A673 (cell line): ENCODE results near the gene FAHD2A. TPM values are rescaled to one million over a fixed set of nuclear protein-coding genes. Genes with fewer than 3 reads are reported as not detected.

ENCODE experiments used
- BruUV-seq: library from RNA; stranded (reverse); fragments of 400-500 nt; replicated peaks from 2 replicates; lab custom pipeline; 2021; lab: Mats Ljungman, UMichigan
- CTCF ChIA-PET: fragments of 300-600 bp; sonication (Branson Sonifier 250); formaldehyde crosslinking; loops from one replicate; lab custom pipeline; 2022; ENCODE audit warnings: antibody characterized with exemption; lab: Charles Lee
- POLR2A ChIA-PET: fragments of 300-600 bp; sonication (Branson Sonifier 250); formaldehyde crosslinking; loops from one replicate; lab custom pipeline; 2022; ENCODE audit warnings: antibody characterized with exemption; ENCODE audit not compliant: low non-redundant PET; lab: Charles Lee
- DNase-seq: peaks from one replicate; pipeline ENCODE4 v3.0.0-alpha.2; 2015; ENCODE audit warnings: low spot score
- H3K27ac ChIP-seq: fragments of 200-600 bp; sonication (generic); 2 replicates; pipeline ENCODE4 v1.5.1; 2016; ENCODE audit warnings: mixed run types, low read depth, mild to moderate bottlenecking, mixed read lengths, antibody characterized with exemption, low read length; ENCODE audit not compliant: poor library complexity, severe bottlenecking
- H3K27me3 ChIP-seq: fragments of 200-600 bp; sonication (generic); replicated peaks from 2 replicates; pipeline ENCODE4 v1.6.1; 2017; ENCODE audit warnings: mixed run types, low read depth, mild to moderate bottlenecking, mixed read lengths, antibody characterized with exemption, low read length; ENCODE audit not compliant: insufficient read depth, poor library complexity
- H3K36me3 ChIP-seq: fragments of 200-600 bp; sonication (generic); 2 replicates; pipeline ENCODE4 v1.6.1; 2016; ENCODE audit warnings: mixed run types, mild to moderate bottlenecking, mixed read lengths, antibody characterized with exemption, low read length; ENCODE audit not compliant: insufficient read depth, poor library complexity, severe bottlenecking
- H3K4me1 ChIP-seq: fragments of 200-600 bp; sonication (generic); 2 replicates; pipeline ENCODE4 v1.6.1; 2017; ENCODE audit warnings: mixed run types, mild to moderate bottlenecking, mixed read lengths, antibody characterized with exemption, low read length; ENCODE audit not compliant: insufficient read depth, poor library complexity, severe bottlenecking
- H3K4me3 ChIP-seq: fragments of 200-600 bp; sonication (generic); 2 replicates; pipeline ENCODE4 v1.5.1; 2016; ENCODE audit warnings: low read depth, mixed run types, mild to moderate bottlenecking, mixed read lengths, low read length; ENCODE audit not compliant: poor library complexity, severe bottlenecking
- H3K9me3 ChIP-seq: fragments of 200-600 bp; sonication (generic); 2 replicates; pipeline ENCODE4 v1.6.1; 2016; ENCODE audit warnings: mixed run types, low read depth, mild to moderate bottlenecking, mixed read lengths, antibody characterized with exemption, low read length; ENCODE audit not compliant: poor library complexity, severe bottlenecking
- EZH2 ChIP-seq: fragments of 200-600 bp; sonication (generic); IDR thresholded peaks from 2 replicates; pipeline ENCODE4 v1.6.1; 2017; ENCODE audit warnings: borderline replicate concordance, low read depth, mild to moderate bottlenecking, mixed read lengths, antibody characterized with exemption, low read length; ENCODE audit not compliant: poor library complexity, severe bottlenecking
- intact Hi-C: fragments of 100-400 bp; cut with micrococcal nuclease; formaldehyde crosslinking; loops from one replicate; pipeline ENCODE4 v1.10.0; 2022; ENCODE audit not compliant: unreplicated experiment
- total RNA-seq: library from RNA; stranded (reverse); gene quantifications from 2 replicates; pipeline ENCODE4 v1.2.3, GENCODE V29; 2021
- TF ChIP-seq, protein P1 (sequence below): fragments of 300-800, 200-600 bp; sonication (generic); conservative IDR thresholded peaks from 2 replicates; pipeline ENCODE4 v1.5.1; 2017; ENCODE audit warnings: low read depth, mild to moderate bottlenecking, antibody characterized with exemption, low read length, moderate library complexity, mixed read lengths

FAHD2A gene
- total RNA-seq, 1 experiment from 2014 or later, result 28.9 TPM

DNA sequence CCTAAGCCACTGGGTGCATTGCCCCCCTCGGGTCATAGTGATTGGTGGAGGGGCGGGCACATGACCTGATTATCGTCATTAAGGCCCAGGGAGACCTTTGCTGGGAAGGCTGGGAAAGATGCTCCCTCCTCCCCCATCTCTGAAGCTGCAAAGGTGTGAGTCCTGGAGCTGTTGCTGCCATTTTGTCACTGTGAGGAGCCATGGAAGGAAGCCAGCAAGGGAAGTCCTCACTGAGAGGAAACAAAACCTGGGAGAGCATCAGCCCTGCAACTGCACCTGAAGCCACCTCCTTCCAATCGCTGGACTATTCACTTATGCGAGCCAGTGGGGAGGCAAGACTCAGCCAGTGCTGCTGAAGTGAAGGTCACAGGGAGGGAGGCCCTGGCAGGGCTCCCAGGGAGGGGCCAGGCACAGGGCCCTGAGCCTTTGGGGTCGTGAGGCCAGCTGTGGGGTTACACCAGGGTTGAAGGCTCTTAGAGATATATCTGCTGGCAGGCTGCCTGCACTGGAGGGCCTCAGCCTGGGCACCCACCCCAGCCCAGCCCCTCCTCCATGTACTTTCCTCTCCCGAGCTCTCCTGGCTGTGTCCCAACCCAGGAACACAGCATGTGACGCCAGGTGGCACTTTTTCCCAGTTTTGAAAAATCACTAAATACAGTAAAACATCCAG lies 10.7 kb upstream of the FAHD2A start:
- intact Hi-C loops, result no loop called here
- POLR2A ChIA-PET, result no interaction called here
- H3K36me3 ChIP-seq, result no peaks in the 10 kb centered on the region
- no peaks in the 10 kb centered on the region for H3K9me3 ChIP-seq
- TF ChIP-seq EZH2, result no peak
- TF ChIP-seq, protein P1, sequence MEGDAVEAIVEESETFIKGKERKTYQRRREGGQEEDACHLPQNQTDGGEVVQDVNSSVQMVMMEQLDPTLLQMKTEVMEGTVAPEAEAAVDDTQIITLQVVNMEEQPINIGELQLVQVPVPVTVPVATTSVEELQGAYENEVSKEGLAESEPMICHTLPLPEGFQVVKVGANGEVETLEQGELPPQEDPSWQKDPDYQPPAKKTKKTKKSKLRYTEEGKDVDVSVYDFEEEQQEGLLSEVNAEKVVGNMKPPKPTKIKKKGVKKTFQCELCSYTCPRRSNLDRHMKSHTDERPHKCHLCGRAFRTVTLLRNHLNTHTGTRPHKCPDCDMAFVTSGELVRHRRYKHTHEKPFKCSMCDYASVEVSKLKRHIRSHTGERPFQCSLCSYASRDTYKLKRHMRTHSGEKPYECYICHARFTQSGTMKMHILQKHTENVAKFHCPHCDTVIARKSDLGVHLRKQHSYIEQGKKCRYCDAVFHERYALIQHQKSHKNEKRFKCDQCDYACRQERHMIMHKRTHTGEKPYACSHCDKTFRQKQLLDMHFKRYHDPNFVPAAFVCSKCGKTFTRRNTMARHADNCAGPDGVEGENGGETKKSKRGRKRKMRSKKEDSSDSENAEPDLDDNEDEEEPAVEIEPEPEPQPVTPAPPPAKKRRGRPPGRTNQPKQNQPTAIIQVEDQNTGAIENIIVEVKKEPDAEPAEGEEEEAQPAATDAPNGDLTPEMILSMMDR, result no peak
- no peak overlapping the region for H3K4me3 ChIP-seq
- no peak overlapping the region for H3K27ac ChIP-seq
- no peaks in the 10 kb centered on the region for H3K27me3 ChIP-seq
- CTCF ChIA-PET, result no interaction called here
- DNase-seq, result no peak
- BruUV-seq, result no TSS peak
- no peaks in the 10 kb centered on the region for H3K4me1 ChIP-seq

DNA sequence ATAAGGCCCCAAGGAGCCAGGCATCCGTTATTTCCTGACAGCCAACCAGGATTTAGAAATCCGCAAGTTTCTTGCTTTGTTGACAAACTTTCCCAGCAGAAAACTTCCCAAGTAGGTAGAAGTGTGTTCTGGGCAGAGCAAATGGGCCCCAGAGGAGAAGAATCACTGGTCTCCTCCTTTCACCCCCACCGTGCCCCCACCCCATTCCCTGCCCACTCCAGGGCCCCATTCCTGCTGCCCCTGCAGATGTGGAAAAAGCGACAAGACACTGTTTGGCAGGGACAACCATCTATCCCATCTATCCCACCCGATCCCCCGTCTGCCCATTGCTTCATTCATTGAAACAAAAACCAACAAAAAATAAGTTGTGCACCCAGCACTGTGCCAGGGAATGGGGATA lies 10.2 kb upstream of the FAHD2A start:
- Histone ChIP-seq H3K27me3 (no peaks in the 10 kb centered on the region), H3K4me3 (no peak overlapping the region)
- DNase-seq, result no peak

DNA sequence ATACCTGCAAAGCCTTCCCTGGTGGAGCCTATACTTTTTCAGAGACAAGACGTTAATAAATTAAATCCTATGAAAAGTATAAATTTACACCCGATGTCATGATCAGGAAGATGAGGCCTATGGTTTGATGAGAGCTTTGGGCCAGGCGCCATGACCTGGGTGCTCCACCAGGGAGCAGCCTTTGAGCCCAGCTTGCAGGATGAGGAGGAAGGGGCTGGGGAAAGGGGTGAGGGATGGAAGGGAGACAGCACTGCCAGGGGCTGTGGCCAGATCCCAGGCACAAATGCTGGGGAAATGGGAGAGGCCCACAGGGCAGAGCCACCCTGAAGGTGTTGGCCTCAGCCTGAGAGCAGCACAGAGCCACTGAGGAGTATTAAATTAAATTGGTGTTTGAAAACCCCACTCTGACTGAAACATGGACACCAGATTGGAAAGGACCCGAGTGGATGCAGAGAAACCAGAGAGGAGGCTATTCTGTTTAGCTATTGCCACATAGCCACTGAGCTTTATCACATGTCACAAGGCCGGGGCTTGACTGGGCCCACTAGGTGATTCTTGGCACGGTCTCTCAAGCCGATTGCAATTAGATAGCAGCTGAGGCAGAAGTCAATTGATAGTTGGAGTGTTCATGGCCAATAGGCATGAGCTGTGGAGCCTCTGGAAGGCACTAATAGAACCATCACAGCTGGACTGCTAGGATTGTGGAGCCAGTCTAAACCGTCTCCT lies 9.6 kb upstream of the FAHD2A start:
- ChIA-PET CTCF (no interaction called here), POLR2A (no interaction called here)
- no TSS peak for BruUV-seq
- H3K27me3 ChIP-seq, result no peaks in the 10 kb centered on the region
- H3K27ac ChIP-seq, result no peak overlapping the region
- no peak overlapping the region for H3K4me3 ChIP-seq
- H3K4me1 ChIP-seq, result no peaks in the 10 kb centered on the region
- H3K36me3 ChIP-seq, result no peaks in the 10 kb centered on the region
- TF ChIP-seq, protein P1, result peak; percentile 30
- no peak for TF ChIP-seq EZH2
- no peaks in the 10 kb centered on the region for H3K9me3 ChIP-seq
- DNase-seq, result no peak
- intact Hi-C loops, result no loop called here

More for the DNA sequence above, 10.2 kb upstream of the FAHD2A start:
- H3K27ac ChIP-seq, result no peak overlapping the region
- no peaks in the 10 kb centered on the region for H3K4me1 ChIP-seq
- intact Hi-C loops, result no loop called here
- ChIA-PET POLR2A (no interaction called here), CTCF (no interaction called here)
- no peaks in the 10 kb centered on the region for H3K36me3 ChIP-seq
- no TSS peak for BruUV-seq
- TF ChIP-seq, protein P1, result no peak
- no peak for TF ChIP-seq EZH2
- H3K9me3 ChIP-seq, result no peaks in the 10 kb centered on the region
